Left hindlimb (tissue), 1 donor: ENCODE measurements around the gene TUBB4A.

ENCODE experiments used
- DNase-seq: peaks from one replicate; pipeline ENCODE4 v3.0.0-alpha.2; 2018

The TUBB4A gene

GRCh38 chr19:6465663-6466062 lies 36.4 kb downstream of the TUBB4A start:
- no peak for DNase-seq

GRCh38 chr19:6465006-6465405 lies 37.1 kb downstream of the TUBB4A start:
- DNase-seq: no peak

- no peak for DNase-seq
These were observed 37.8 kb downstream of the TUBB4A start, which contains the start of gene CRB3 for GRCh38 chr19:6464070-6464873. TSS of gene CRB3 (plus strand) at chr19:6464271. CDS start at chr19:6464702, 431 bp downstream.

- DNase-seq: peak; percentile 98
These were observed 41.8 kb downstream of the TUBB4A start for GRCh38 chr19:6460099-6460884.

- peak; percentile 89 for DNase-seq
These were observed 42.6 kb downstream of the TUBB4A start, which contains the start of gene SLC25A23 for GRCh38 chr19:6459262-6460098. TSS of gene SLC25A23 (minus strand) at chr19:6459792. CDS start at chr19:6459628, 164 bp downstream.

- DNase-seq: no peak
These were observed 43.3 kb downstream of the TUBB4A start for GRCh38 chr19:6458695-6459261.

GRCh38 chr19:6457958-6458694 lies 44.0 kb downstream of the TUBB4A start:
- DNase-seq: no peak

GRCh38 chr19:6455924-6456323 lies 46.2 kb downstream of the TUBB4A start:
- DNase-seq: no peak

GRCh38 chr19:6453951-6454565 lies 48.1 kb downstream of the TUBB4A start:
- DNase-seq: no peak

- no peak for DNase-seq
These were observed 49.2 kb downstream of the TUBB4A start for GRCh38 chr19:6452899-6453298.

- no peak for DNase-seq
These were observed 49.9 kb downstream of the TUBB4A start for GRCh38 chr19:6452223-6452614.

- DNase-seq: no peak
These were observed 50.4 kb downstream of the TUBB4A start for GRCh38 chr19:6451583-6452222.

- DNase-seq: no peak
These were observed 51.9 kb downstream of the TUBB4A start for GRCh38 chr19:6450166-6450565.

GRCh38 chr19:6448045-6448444 lies 54.1 kb downstream of the TUBB4A start:
- DNase-seq: no peak

- no peak for DNase-seq
These were observed 55.7 kb downstream of the TUBB4A start for GRCh38 chr19:6446452-6446851.
